ENCODE results near the gene SAMD9L. TPM values are rescaled to one million over a fixed set of nuclear protein-coding genes. Genes with fewer than 3 reads are reported as not detected.

Gene SAMD9L
- polyA plus RNA-seq, 1 of the 3 experiments (the other 2 are of a cell fraction) = 1.8 TPM

DNA sequence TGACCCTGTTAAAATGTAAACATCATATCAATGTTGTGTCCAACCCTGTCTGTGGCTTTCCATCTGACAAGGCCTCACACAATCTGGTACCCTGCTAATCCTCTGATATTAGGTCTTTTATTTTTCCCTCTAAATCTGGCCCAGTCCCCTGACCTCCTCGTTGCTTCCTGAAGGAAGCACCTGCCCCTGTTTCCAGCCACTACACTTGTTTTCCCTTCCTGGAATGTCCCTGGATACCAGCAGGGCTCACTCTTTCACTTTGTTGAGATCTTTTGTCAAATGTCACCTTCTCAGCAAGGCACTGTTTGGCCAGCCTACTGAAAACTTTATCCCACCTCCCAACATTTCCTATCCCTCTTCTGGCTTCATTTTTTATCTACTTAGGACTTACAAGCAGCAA is 2.1 kb downstream of the SAMD9L start:
- Histone ChIP-seq H3K36me3 (replicated peaks in 1 of 2; ENCODE audit: control insufficient read depth in 1 of 2, insufficient read depth in 2 of 2, low read length in 1 of 2) (peaks cover 4 to 12% of the 10 kb centered on the region in 2 experiments), H2AFZ (ENCODE audit: low read depth) (0 out of 2 replicates have a peak overlapping the region, but pooled peaks have one; percentile 95), H3K79me2 (ENCODE audit: insufficient read depth) (no peaks in the 10 kb centered on the region; the same call in 1 of the 2 replicates), H3K9me2 (no peaks in the 10 kb centered on the region), H3K4me3 (ENCODE audit: low read depth in 2 of 2, low read length in 1 of 2) (no peak overlapping the region), H3F3A (replicated peaks; ENCODE audit: insufficient read depth) (peaks cover 15% of the 10 kb centered on the region), H4K20me1 (ENCODE audit: insufficient read depth) (no peaks in the 10 kb centered on the region), H3K9me3 (no peaks in the 10 kb centered on the region), H3K4me2 (0 out of 2 replicates have a peak overlapping the region, but pooled peaks have one; percentile 85), H3K27me3 (ENCODE audit: insufficient read depth) (no peaks in the 10 kb centered on the region), H3K27ac (ENCODE audit: low read depth in 2 of 2, low read length in 1 of 2) (no peak overlapping the region), H3K4me1 (ENCODE audit: control insufficient read depth in 1 of 2, insufficient read depth in 2 of 2, low read depth in 1 of 2, low read length in 1 of 2) (peaks cover 0 to 9% of the 10 kb centered on the region in 2 experiments; a peak in 3 of 4 replicates), H3K9ac (no peak overlapping the region)
- ChIA-PET POLR2A (no interaction called here), CTCF (interaction anchor here (0.7 to 1.5 kb wide), 2 partner anchors 13 to 14 kb away, joined by 3 to 4 read pairs; no protein-coding TSS in a partner anchor)
- TF ChIP-seq SMC3 (IDR thresholded peaks at IDR 0.05; ENCODE audit: low read depth, low read length) (no peak), ELF1 (IDR thresholded peaks at IDR 0.05) (no peak), NRF1 (IDR thresholded peaks at IDR 0.05; ENCODE audit: low read depth, low read length) (no peak)
- DNase-seq = no peak
- WGBS (ENCODE audit: low lambda C conversion rate) = 55% methylated on average over 1 of the region's 1 CpG

DNA sequence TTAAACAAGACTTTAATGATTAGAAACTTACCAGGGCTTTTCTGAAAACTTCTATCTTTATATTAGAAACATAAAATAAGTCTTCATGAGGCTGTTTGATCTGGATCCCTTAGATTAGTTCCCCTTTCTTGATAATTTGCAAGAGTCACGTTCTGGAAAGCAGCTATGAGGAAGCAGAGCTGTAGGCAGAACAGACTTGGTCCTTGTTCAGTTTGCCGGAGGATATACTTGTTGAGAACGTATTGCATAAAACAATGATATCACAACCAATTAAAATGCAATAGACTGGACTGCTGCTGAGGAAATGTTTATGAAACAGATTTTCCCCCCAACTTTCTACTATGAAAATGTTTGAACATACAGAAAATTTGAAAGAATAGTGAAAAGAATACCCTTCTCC is 2.8 kb downstream of the SAMD9L start:
- no peaks in the 10 kb centered on the region for H4K20me1 ChIP-seq (ENCODE audit: insufficient read depth)
- peaks cover 0 to 9% of the 10 kb centered on the region in 2 experiments; a peak in 3 of 4 replicates for H3K4me1 ChIP-seq (ENCODE audit: control insufficient read depth in 1 of 2, insufficient read depth in 2 of 2, low read depth in 1 of 2, low read length in 1 of 2)
- no peaks in the 10 kb centered on the region for H3K9me2 ChIP-seq
- POLR2A ChIA-PET = no interaction called here
- no peaks in the 10 kb centered on the region for H3K27me3 ChIP-seq (ENCODE audit: insufficient read depth)
- no peak overlapping the region for H3K4me3 ChIP-seq (ENCODE audit: low read depth in 2 of 2, low read length in 1 of 2)
- CTCF ChIA-PET = interaction anchor here (0.7 kb wide), 1 partner anchor 12 kb away, joined by 3 read pairs; no protein-coding TSS in a partner anchor
- no peaks in the 10 kb centered on the region; the same call in 1 of the 2 replicates for H3K79me2 ChIP-seq (ENCODE audit: insufficient read depth)
- no peak overlapping the region for H3K9ac ChIP-seq
- peaks cover 4 to 12% of the 10 kb centered on the region in 2 experiments for H3K36me3 ChIP-seq (replicated peaks in 1 of 2; ENCODE audit: control insufficient read depth in 1 of 2, insufficient read depth in 2 of 2, low read length in 1 of 2)
- peaks cover 10% of the 10 kb centered on the region for H3F3A ChIP-seq (replicated peaks; ENCODE audit: insufficient read depth)
- H3K27ac ChIP-seq (ENCODE audit: low read depth in 2 of 2, low read length in 1 of 2) = no peak overlapping the region
- 81% methylated on average over 3 of the region's 3 CpGs for WGBS (ENCODE audit: low lambda C conversion rate)
- H3K9me3 ChIP-seq = no peaks in the 10 kb centered on the region
- DNase-seq = no peak
- no peak for TF ChIP-seq CHD2 (IDR thresholded peaks at IDR 0.05; ENCODE audit: low read length, partially characterized antibody)
- TF ChIP-seq RFX5 (IDR thresholded peaks at IDR 0.05; ENCODE audit: low read length) = no peak
- no peak for TF ChIP-seq SIN3A (IDR thresholded peaks at IDR 0.05; ENCODE audit: borderline replicate concordance, low read depth, low read length)
- TF ChIP-seq NRF1 (IDR thresholded peaks at IDR 0.05; ENCODE audit: low read depth, low read length) = no peak
- no peak for TF ChIP-seq MXI1 (IDR thresholded peaks at IDR 0.05; ENCODE audit: low read depth, low read length)
- no peak for TF ChIP-seq TEAD4 (IDR thresholded peaks at IDR 0.05; ENCODE audit: borderline replicate concordance, insufficient read depth)
- TF ChIP-seq, protein P1, sequence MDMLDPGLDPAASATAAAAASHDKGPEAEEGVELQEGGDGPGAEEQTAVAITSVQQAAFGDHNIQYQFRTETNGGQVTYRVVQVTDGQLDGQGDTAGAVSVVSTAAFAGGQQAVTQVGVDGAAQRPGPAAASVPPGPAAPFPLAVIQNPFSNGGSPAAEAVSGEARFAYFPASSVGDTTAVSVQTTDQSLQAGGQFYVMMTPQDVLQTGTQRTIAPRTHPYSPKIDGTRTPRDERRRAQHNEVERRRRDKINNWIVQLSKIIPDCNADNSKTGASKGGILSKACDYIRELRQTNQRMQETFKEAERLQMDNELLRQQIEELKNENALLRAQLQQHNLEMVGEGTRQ (IDR thresholded peaks at IDR 0.05; ENCODE audit: borderline replicate concordance, low read depth, low read length) = no peak
- TF ChIP-seq, protein P2, sequence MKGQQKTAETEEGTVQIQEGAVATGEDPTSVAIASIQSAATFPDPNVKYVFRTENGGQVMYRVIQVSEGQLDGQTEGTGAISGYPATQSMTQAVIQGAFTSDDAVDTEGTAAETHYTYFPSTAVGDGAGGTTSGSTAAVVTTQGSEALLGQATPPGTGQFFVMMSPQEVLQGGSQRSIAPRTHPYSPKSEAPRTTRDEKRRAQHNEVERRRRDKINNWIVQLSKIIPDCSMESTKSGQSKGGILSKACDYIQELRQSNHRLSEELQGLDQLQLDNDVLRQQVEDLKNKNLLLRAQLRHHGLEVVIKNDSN (IDR thresholded peaks at IDR 0.05; ENCODE audit: borderline replicate concordance, low read depth) = no peak
- TF ChIP-seq ELF1 (IDR thresholded peaks at IDR 0.05) = no peak
- TF ChIP-seq FOXM1 (IDR thresholded peaks at IDR 0.05; ENCODE audit: low read depth) = no peak
- TF ChIP-seq, protein P3, sequence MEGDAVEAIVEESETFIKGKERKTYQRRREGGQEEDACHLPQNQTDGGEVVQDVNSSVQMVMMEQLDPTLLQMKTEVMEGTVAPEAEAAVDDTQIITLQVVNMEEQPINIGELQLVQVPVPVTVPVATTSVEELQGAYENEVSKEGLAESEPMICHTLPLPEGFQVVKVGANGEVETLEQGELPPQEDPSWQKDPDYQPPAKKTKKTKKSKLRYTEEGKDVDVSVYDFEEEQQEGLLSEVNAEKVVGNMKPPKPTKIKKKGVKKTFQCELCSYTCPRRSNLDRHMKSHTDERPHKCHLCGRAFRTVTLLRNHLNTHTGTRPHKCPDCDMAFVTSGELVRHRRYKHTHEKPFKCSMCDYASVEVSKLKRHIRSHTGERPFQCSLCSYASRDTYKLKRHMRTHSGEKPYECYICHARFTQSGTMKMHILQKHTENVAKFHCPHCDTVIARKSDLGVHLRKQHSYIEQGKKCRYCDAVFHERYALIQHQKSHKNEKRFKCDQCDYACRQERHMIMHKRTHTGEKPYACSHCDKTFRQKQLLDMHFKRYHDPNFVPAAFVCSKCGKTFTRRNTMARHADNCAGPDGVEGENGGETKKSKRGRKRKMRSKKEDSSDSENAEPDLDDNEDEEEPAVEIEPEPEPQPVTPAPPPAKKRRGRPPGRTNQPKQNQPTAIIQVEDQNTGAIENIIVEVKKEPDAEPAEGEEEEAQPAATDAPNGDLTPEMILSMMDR (IDR thresholded peaks at IDR 0.05) = no peak
- TF ChIP-seq, protein P4, sequence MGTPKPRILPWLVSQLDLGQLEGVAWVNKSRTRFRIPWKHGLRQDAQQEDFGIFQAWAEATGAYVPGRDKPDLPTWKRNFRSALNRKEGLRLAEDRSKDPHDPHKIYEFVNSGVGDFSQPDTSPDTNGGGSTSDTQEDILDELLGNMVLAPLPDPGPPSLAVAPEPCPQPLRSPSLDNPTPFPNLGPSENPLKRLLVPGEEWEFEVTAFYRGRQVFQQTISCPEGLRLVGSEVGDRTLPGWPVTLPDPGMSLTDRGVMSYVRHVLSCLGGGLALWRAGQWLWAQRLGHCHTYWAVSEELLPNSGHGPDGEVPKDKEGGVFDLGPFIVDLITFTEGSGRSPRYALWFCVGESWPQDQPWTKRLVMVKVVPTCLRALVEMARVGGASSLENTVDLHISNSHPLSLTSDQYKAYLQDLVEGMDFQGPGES (IDR thresholded peaks at IDR 0.05; ENCODE audit: low read depth, low read length) = no peak
- TF ChIP-seq YY1 (IDR thresholded peaks at IDR 0.05; ENCODE audit: low read depth) = no peak
- no peak for TF ChIP-seq TAF1 (IDR thresholded peaks at IDR 0.05; ENCODE audit: borderline replicate concordance, low read depth, low read length)
- no peak for TF ChIP-seq FOSL2 (IDR thresholded peaks at IDR 0.05; ENCODE audit: borderline replicate concordance, low read depth)
- TF ChIP-seq MEF2A (IDR thresholded peaks at IDR 0.05; ENCODE audit: borderline replicate concordance, low read depth) = no peak
- TF ChIP-seq POLR2AphosphoS5 (IDR thresholded peaks at IDR 0.05; ENCODE audit: low read depth, low read length) = no peak
- H2AFZ ChIP-seq (ENCODE audit: low read depth) = no peak overlapping the region
- no peak overlapping the region for H3K4me2 ChIP-seq

Data from SK-N-SH (cell line).